ENCODE measurements around the gene SP9. TPM values are rescaled to one million over a fixed set of nuclear protein-coding genes. Genes with fewer than 3 reads are reported as not detected.

The SP9 gene
- total RNA-seq, 1 experiment from 2014 or later: 2.9 TPM

DNA sequence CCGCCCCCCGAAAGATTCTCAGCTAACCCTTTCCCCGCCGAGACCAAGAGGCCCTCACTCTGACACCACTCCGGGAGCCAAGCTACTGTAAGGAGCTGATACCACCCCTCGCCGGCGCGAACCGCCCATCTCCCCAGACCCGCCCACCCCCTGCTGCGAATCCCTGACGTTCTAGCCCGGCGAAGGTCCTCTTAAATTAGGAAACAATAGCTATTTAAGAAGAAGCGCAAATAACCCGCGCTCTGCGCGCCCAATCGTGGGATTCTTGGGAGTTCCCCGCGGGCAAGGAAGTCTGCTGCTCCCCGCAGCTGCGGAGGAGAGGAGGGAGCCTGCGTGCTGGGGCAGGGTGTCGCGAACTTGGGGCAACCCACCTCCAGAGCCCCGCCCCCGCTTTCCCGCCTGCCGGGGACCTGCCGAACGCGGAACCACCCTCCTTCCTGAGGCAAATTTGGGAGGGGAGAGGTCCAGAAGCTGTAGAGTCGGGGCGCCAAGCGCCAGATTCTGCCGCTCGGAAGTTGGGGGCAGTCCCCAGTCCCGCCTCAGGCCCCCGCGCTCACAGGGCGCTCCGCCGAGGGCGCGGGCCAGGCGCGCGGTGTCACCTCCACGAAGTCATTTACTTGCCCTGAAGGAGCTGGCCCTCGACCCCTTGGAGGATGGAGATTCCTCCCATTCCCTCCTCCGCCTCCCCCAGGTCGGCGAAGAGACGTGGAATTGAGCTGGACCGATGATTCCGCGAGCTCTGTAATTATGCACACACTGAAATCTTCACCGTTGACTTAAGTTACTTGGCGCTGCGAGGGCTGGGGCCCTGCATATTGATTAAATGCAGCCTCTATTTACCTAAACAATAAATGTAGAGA lies 8.4 kb upstream of the SP9 start:
- Histone ChIP-seq H3K27me3 (replicated peaks; ENCODE audit: control insufficient read depth, insufficient read depth, low read length) (no peaks in the 10 kb centered on the region), H3K36me3 (ENCODE audit: control insufficient read depth, insufficient read depth, low read length) (no peaks in the 10 kb centered on the region), H3K9me3 (no peaks in the 10 kb centered on the region), H3K4me3 (ENCODE audit: low read depth, low read length) (peak overlapping the region; percentile 55), H3K4me1 (0 out of 2 replicates have a peak, but pooled peaks cover 2% of the 10 kb centered on the region)
- Mint-ChIP-seq H3K9me3 (ENCODE audit: unreplicated experiment) (no peaks in the 10 kb centered on the region), H3K27ac (ENCODE audit: unreplicated experiment) (no peak overlapping the region), H3K36me3 (ENCODE audit: insufficient read depth, unreplicated experiment) (no peaks in the 10 kb centered on the region), H3K4me1 (ENCODE audit: low read depth, unreplicated experiment) (peaks cover 11% of the 10 kb centered on the region), H3K4me3 (ENCODE audit: unreplicated experiment) (peak overlapping the region; percentile 78), H3K27me3 (ENCODE audit: insufficient read depth, unreplicated experiment) (peaks cover 10% of the 10 kb centered on the region)
- ChIA-PET CTCF (interaction anchor here (0.5 to 1.3 kb wide), 6 partner anchors 8 to 1040 kb away, joined by 3 to 7 read pairs (median 4); partner anchors contain the start of gene SP9), POLR2A (interaction anchor here (0.6 to 1.5 kb wide), 3 partner anchors 78 to 179 kb away, joined by 3 to 5 read pairs (median 4); partner anchors contain the start of gene OLA1)
- no TSS peak for BruUV-seq (replicated peaks)
- intact Hi-C loops (cut with micrococcal nuclease; ENCODE audit: unreplicated experiment): no loop called here
- peak in 1 of 2 experiments; percentile 50 for DNase-seq
- TF ChIP-seq, protein P1, sequence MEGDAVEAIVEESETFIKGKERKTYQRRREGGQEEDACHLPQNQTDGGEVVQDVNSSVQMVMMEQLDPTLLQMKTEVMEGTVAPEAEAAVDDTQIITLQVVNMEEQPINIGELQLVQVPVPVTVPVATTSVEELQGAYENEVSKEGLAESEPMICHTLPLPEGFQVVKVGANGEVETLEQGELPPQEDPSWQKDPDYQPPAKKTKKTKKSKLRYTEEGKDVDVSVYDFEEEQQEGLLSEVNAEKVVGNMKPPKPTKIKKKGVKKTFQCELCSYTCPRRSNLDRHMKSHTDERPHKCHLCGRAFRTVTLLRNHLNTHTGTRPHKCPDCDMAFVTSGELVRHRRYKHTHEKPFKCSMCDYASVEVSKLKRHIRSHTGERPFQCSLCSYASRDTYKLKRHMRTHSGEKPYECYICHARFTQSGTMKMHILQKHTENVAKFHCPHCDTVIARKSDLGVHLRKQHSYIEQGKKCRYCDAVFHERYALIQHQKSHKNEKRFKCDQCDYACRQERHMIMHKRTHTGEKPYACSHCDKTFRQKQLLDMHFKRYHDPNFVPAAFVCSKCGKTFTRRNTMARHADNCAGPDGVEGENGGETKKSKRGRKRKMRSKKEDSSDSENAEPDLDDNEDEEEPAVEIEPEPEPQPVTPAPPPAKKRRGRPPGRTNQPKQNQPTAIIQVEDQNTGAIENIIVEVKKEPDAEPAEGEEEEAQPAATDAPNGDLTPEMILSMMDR (IDR thresholded peaks at IDR 0.05; ENCODE audit: insufficient read depth in 1 of 2, low read depth in 1 of 2, low read length in 1 of 2, severe bottlenecking in 1 of 2, unreplicated experiment in 1 of 2): no peak

DNA sequence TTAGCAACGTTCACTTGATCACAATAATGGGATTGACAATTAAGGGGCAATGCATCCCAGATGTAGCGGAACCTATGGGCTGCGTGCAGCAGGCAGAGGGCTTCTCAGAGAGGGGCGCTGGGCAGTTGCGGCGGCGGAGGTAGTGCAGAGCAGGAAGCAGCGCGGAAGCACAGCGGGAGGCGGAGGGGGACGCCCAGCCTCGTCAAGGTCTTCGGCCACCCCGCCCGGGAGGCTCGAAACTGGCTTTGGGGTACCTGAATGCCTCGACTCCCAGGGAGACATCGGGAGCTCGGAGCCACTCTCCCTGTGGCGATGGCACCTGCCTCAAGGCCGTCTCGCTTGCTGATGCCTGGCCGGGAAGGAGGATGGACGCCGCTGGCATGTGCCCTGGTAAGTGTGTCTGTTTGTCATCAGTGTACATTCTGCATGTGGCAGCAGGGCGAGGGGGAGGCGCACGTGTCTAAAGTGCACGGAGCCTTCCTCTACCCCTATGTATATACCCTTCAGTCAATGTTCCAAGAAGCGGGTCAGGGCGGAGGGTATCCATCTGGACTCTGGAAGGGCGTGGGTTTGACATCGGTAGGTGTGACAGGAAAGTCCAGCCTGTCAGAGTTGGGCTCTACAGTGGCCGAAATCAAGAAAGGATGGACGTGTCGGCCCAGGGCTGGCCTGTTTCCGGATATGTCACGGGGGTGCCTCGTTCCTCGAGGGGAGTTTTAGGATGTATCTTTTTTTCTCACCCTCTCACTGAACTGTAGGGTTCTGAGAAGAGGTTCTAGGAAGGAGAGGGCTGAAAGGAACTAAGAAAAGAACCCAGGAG lies 7.5 kb upstream of the SP9 start:
- Histone ChIP-seq H3K36me3 (ENCODE audit: control insufficient read depth, insufficient read depth, low read length) (no peaks in the 10 kb centered on the region), H3K4me1 (0 out of 2 replicates have a peak, but pooled peaks cover 2% of the 10 kb centered on the region), H3K9me3 (no peaks in the 10 kb centered on the region), H3K27me3 (replicated peaks; ENCODE audit: control insufficient read depth, insufficient read depth, low read length) (no peaks in the 10 kb centered on the region), H3K4me3 (ENCODE audit: low read depth, low read length) (peak overlapping the region; percentile 55)
- no peak for DNase-seq
- Mint-ChIP-seq H3K4me1 (ENCODE audit: low read depth, unreplicated experiment) (peaks cover 12% of the 10 kb centered on the region), H3K36me3 (ENCODE audit: insufficient read depth, unreplicated experiment) (no peaks in the 10 kb centered on the region), H3K4me3 (ENCODE audit: unreplicated experiment) (peak overlapping the region; percentile 78), H3K27ac (ENCODE audit: unreplicated experiment) (no peak overlapping the region), H3K9me3 (ENCODE audit: unreplicated experiment) (no peaks in the 10 kb centered on the region), H3K27me3 (ENCODE audit: insufficient read depth, unreplicated experiment) (peaks cover 8% of the 10 kb centered on the region)
- POLR2A ChIA-PET: no interaction called here
- BruUV-seq (replicated peaks): no TSS peak
- intact Hi-C loops (cut with micrococcal nuclease; ENCODE audit: unreplicated experiment): no loop called here
- CTCF ChIA-PET: interaction anchor here (1.3 kb wide), 1 partner anchor 14 kb away, joined by 3 read pairs; no protein-coding TSS in a partner anchor
- TF ChIP-seq, protein P1 (IDR thresholded peaks at IDR 0.05; ENCODE audit: insufficient read depth in 1 of 2, low read depth in 1 of 2, low read length in 1 of 2, severe bottlenecking in 1 of 2, unreplicated experiment in 1 of 2): no peak

DNA sequence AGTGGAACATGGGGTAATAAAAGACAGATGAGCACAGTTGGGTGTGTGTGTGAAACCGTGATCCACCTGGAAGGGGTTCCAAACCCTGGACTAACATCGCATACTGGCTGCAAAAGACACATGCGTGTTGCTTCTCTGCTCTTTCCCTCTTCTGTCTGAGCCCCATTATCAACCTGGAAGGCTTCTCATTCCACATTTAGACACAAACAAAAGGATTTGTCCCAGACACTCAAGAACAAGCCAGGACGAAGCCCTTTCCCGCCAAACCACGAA lies 7.0 kb upstream of the SP9 start:
- H3K4me3 ChIP-seq (ENCODE audit: low read depth, low read length): no peak overlapping the region
- peaks cover 17% of the 10 kb centered on the region for H3K4me1 Mint-ChIP-seq (ENCODE audit: low read depth, unreplicated experiment)
- peak overlapping the region; percentile 78 for H3K4me3 Mint-ChIP-seq (ENCODE audit: unreplicated experiment)
- intact Hi-C loops (cut with micrococcal nuclease; ENCODE audit: unreplicated experiment): no loop called here
- POLR2A ChIA-PET: no interaction called here
- no peak for DNase-seq
- TF ChIP-seq, protein P1 (IDR thresholded peaks at IDR 0.05; ENCODE audit: insufficient read depth in 1 of 2, low read depth in 1 of 2, low read length in 1 of 2, severe bottlenecking in 1 of 2, unreplicated experiment in 1 of 2): no peak
- CTCF ChIA-PET: no interaction called here
- no peak overlapping the region for H3K27ac Mint-ChIP-seq (ENCODE audit: unreplicated experiment)
- peaks cover 8% of the 10 kb centered on the region for H3K27me3 Mint-ChIP-seq (ENCODE audit: insufficient read depth, unreplicated experiment)
- no peaks in the 10 kb centered on the region for H3K27me3 ChIP-seq (replicated peaks; ENCODE audit: control insufficient read depth, insufficient read depth, low read length)
- no peaks in the 10 kb centered on the region for H3K9me3 Mint-ChIP-seq (ENCODE audit: unreplicated experiment)
- no peaks in the 10 kb centered on the region for H3K36me3 ChIP-seq (ENCODE audit: control insufficient read depth, insufficient read depth, low read length)
- H3K9me3 ChIP-seq: no peaks in the 10 kb centered on the region
- 0 out of 2 replicates have a peak, but pooled peaks cover 2% of the 10 kb centered on the region for H3K4me1 ChIP-seq
- no peaks in the 10 kb centered on the region for H3K36me3 Mint-ChIP-seq (ENCODE audit: insufficient read depth, unreplicated experiment)
- no TSS peak for BruUV-seq (replicated peaks)

Data from Caco-2 (cell line).